GM18520 (cell line): Measurements from ENCODE around the gene STEAP2.

ENCODE experiments used
- ATAC-seq: cut with Tn5 transposase; IDR thresholded peaks from one replicate; pipeline ENCODE4 v1.9.1; 2021; ENCODE audit not compliant: unreplicated experiment

STEAP2 gene

GRCh38 chr7:90267263-90267858 lies 55.8 kb downstream of the STEAP2 start:
- no peak for ATAC-seq

- no peak for ATAC-seq
Observed at GRCh38 chr7:90269163-90269562, 57.6 kb downstream of the STEAP2 start.

GRCh38 chr7:90270431-90271178 lies 59.1 kb downstream of the STEAP2 start:
- ATAC-seq = no peak

GRCh38 chr7:90271753-90272152 lies 60.2 kb downstream of the STEAP2 start:
- no peak for ATAC-seq

- ATAC-seq = no peak
Observed at GRCh38 chr7:90272242-90272641, 60.7 kb downstream of the STEAP2 start.

- no peak for ATAC-seq
Observed at GRCh38 chr7:90274161-90274560, 62.6 kb downstream of the STEAP2 start.

GRCh38 chr7:90276033-90276728 lies 64.6 kb downstream of the STEAP2 start:
- no peak for ATAC-seq
